ENCODE measurements around the gene ANP32A. TPM values are rescaled to one million over a fixed set of nuclear protein-coding genes. Genes with fewer than 3 reads are reported as not detected.
A peak's percentile ranks its signal among the peaks of the same experiment; 100 is the strongest.

The ANP32A gene
- total and polyA plus RNA-seq, 2 experiments from 2014 or later, result 59.4 to 114 TPM

- Histone ChIP-seq H3K79me2 (peaks cover 97% of the 10 kb centered on the region), H3K4me1 (ENCODE audit: insufficient read depth) (peaks cover 47% of the 10 kb centered on the region), H2AFZ (no peak overlapping the region), H3K9me3 (ENCODE audit: low read depth) (no peaks in the 10 kb centered on the region), H4K20me1 (ENCODE audit: insufficient read depth, poor library complexity, severe bottlenecking) (peaks cover 71% of the 10 kb centered on the region), H3K9me2 (replicated peaks; ENCODE audit: insufficient read depth) (no peaks in the 10 kb centered on the region), H3K27me3 (no peaks in the 10 kb centered on the region), H3K4me3 (no peak overlapping the region), H3K4me2 (peak overlapping the region; percentile 68), H3K27ac (peak overlapping the region; percentile 87), H3K36me3 (replicated peaks; ENCODE audit: insufficient read depth, low read depth) (no peaks in the 10 kb centered on the region)
- TF ChIP-seq EZH2phosphoT487 (IDR thresholded peaks at IDR 0.05; ENCODE audit: low read depth, severe bottlenecking, unreplicated experiment) (no peak), EZH2 (IDR thresholded peaks at IDR 0.05; ENCODE audit: borderline replicate concordance) (no peak), CTCF (IDR thresholded peaks at IDR 0.05; ENCODE audit: poor library complexity) (no peak)
- 83% methylated on average over 4 of the region's 4 CpGs for WGBS (ENCODE audit: low lambda C conversion rate, missing lambda C conversion rate)
- no peak for DNase-seq (ENCODE audit: low spot score)
Measured at GRCh38 chr15:68794307-68794706, 26.4 kb downstream of the ANP32A start.

GRCh38 chr15:68793776-68794175, 26.9 kb downstream of the ANP32A start:
- H3K79me2 ChIP-seq, result peaks cover 97% of the 10 kb centered on the region

GRCh38 chr15:68792901-68793766, 27.6 kb downstream of the ANP32A start:
- Histone ChIP-seq H3K36me3 (replicated peaks; ENCODE audit: insufficient read depth, low read depth) (no peaks in the 10 kb centered on the region), H3K4me3 (no peak overlapping the region), H3K4me1 (ENCODE audit: insufficient read depth) (peaks cover 59% of the 10 kb centered on the region), H3K27me3 (no peaks in the 10 kb centered on the region), H3K27ac (peak overlapping the region; percentile 56), H3K9me3 (ENCODE audit: low read depth) (no peaks in the 10 kb centered on the region), H3K4me2 (peak overlapping the region; percentile 30), H3K9me2 (replicated peaks; ENCODE audit: insufficient read depth) (no peaks in the 10 kb centered on the region), H4K20me1 (ENCODE audit: insufficient read depth, poor library complexity, severe bottlenecking) (peaks cover 64% of the 10 kb centered on the region), H3K79me2 (peaks cover 97% of the 10 kb centered on the region), H2AFZ (no peak overlapping the region)
- TF ChIP-seq EZH2phosphoT487 (IDR thresholded peaks at IDR 0.05; ENCODE audit: low read depth, severe bottlenecking, unreplicated experiment) (no peak), EZH2 (IDR thresholded peaks at IDR 0.05; ENCODE audit: borderline replicate concordance) (no peak), CTCF (IDR thresholded peaks at IDR 0.05; ENCODE audit: poor library complexity) (no peak)
- WGBS (ENCODE audit: low lambda C conversion rate, missing lambda C conversion rate), result 57% methylated on average over 14 of the region's 14 CpGs
- no peak for DNase-seq (ENCODE audit: low spot score)

More at GRCh38 chr15:68793776-68794175, 26.9 kb downstream of the ANP32A start:
- no peak for DNase-seq (ENCODE audit: low spot score)
- no peaks in the 10 kb centered on the region for H3K9me3 ChIP-seq (ENCODE audit: low read depth)
- no peak overlapping the region for H2AFZ ChIP-seq
- peaks cover 53% of the 10 kb centered on the region for H3K4me1 ChIP-seq (ENCODE audit: insufficient read depth)
- 86% methylated on average over 6 of the region's 6 CpGs for WGBS (ENCODE audit: low lambda C conversion rate, missing lambda C conversion rate)
- H3K4me2 ChIP-seq, result peak overlapping the region; percentile 30
- H3K27ac ChIP-seq, result peak overlapping the region; percentile 56
- H4K20me1 ChIP-seq (ENCODE audit: insufficient read depth, poor library complexity, severe bottlenecking), result peaks cover 71% of the 10 kb centered on the region
- H3K27me3 ChIP-seq, result no peaks in the 10 kb centered on the region
- no peak for TF ChIP-seq CTCF (IDR thresholded peaks at IDR 0.05; ENCODE audit: poor library complexity)
- TF ChIP-seq EZH2phosphoT487 (IDR thresholded peaks at IDR 0.05; ENCODE audit: low read depth, severe bottlenecking, unreplicated experiment), result no peak
- no peak for TF ChIP-seq EZH2 (IDR thresholded peaks at IDR 0.05; ENCODE audit: borderline replicate concordance)
- no peaks in the 10 kb centered on the region for H3K36me3 ChIP-seq (replicated peaks; ENCODE audit: insufficient read depth, low read depth)
- no peaks in the 10 kb centered on the region for H3K9me2 ChIP-seq (replicated peaks; ENCODE audit: insufficient read depth)
- H3K4me3 ChIP-seq, result no peak overlapping the region
